H4 (cell line): ENCODE measurements around the gene LSM14A. TPM values are rescaled to one million over a fixed set of nuclear protein-coding genes. Genes with fewer than 3 reads are reported as not detected.

ENCODE experiments used
- total RNA-seq: library from RNA; depleted of rRNA; stranded (reverse); fragments of >200 nt; shearing (Covaris generic); gene quantifications from 2 replicates; pipeline ENCODE4 v1.2.3, GENCODE V29; 2014; rRNA removed

The LSM14A gene
- total RNA-seq, 1 experiment from 2014 or later: 61.2 TPM

Other genes starting within 250 kb of the LSM14A start
- gene GARRE1, start 82.0 kb downstream of the LSM14A start, total RNA-seq: 10.4 and 11.9 TPM in 2 replicates
- gene GPI, start 192.7 kb downstream of the LSM14A start, total RNA-seq: 387 and 418 TPM in 2 replicates
- gene PDCD2L, start 231.9 kb downstream of the LSM14A start, total RNA-seq: 54.2 and 62.6 TPM in 2 replicates